ENCODE results near the gene ACP3. TPM values are rescaled to one million over a fixed set of nuclear protein-coding genes. Genes with fewer than 3 reads are reported as not detected.
A peak's percentile ranks its signal among the peaks of the same experiment; 100 is the strongest.
"Not testable (repeated sequence)": the region's sequence is repeated elsewhere in the genome, so short reads cannot be mapped to it uniquely, and the experiment has no call there.

ACP3 gene
- total RNA-seq, 1 donor from 2014 or later: 57.5 TPM

GRCh38 chr3:132368515-132368914 is 51.3 kb downstream of the ACP3 start:
- no peak for ATAC-seq

GRCh38 chr3:132368962-132369361 is 51.8 kb downstream of the ACP3 start:
- no peak for ATAC-seq

- ATAC-seq: not testable (repeated sequence)
These were observed 59.7 kb downstream of the ACP3 start for GRCh38 chr3:132376945-132377354.

DNA sequence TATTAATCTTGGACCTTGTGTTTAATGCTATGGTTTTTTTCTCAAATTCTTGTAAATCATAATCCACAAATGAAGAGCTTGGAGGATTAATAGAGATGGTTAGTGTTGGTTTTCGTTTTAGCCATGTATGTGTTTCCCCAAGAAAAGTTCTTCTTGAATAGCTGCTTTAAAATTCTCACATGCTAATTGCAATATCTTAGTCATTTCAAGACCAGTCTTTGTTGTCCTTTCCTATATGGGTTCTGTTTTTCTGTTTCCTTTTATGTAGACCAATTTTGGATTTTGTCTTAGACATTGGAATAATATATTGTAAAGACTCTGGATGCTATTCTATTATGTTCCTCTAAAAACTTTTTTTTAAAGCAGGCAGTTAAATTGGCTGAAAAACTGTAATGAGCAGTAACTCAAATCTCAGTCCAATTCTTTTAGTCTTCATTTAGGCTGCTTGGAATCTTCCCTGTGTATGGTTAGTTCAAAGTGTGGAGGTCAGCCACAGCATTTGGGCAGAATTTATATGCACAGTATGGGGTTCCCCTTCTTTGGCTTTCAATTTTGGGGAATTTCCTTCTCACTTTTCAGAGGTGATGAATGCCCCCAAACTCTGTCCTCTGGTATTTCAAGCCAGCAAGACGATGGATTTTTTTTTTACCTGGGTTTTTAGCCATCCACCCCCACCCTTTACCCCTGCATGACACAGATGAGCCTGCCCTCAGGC is 61.0 kb downstream of the ACP3 start:
- ATAC-seq: no peak

DNA sequence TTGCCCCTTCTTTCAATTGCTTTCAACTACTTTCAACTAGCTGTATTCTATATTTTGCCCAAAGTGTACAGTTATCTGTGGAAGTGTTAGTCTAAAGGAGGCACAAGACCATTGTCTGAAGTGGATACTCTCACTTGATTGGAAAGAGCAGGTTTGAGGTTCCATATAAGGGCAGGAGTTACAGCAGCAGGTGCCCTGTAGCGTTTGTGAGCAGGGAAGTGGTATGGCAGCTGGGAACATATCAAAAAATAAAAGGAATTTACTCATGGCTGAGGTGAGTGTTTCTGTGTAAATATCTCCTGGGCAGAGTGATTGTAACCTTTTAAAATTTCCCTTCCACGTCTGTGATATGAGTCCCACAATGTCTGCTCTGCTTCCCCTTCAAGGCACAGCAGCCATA is 61.6 kb downstream of the ACP3 start:
- no peak for ATAC-seq

DNA sequence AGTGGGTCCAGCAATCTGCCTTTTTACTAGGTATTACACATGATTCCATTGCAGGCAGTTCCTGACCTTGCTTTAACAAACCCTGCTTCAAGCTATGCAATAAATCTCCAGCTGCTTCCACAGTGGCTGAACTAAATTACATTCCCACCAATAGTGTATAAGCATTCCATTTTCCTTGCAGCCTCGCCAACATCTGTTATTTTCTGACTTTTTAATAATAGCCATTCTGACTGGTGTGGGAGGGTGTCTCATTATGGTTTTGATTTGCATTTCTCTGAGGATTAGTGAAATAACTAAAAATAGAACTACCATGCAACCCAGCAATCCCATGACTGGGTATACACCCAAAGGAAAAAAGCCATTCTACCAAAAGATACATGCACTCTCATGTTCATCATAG is 63.7 kb downstream of the ACP3 start:
- ATAC-seq: no peak

DNA sequence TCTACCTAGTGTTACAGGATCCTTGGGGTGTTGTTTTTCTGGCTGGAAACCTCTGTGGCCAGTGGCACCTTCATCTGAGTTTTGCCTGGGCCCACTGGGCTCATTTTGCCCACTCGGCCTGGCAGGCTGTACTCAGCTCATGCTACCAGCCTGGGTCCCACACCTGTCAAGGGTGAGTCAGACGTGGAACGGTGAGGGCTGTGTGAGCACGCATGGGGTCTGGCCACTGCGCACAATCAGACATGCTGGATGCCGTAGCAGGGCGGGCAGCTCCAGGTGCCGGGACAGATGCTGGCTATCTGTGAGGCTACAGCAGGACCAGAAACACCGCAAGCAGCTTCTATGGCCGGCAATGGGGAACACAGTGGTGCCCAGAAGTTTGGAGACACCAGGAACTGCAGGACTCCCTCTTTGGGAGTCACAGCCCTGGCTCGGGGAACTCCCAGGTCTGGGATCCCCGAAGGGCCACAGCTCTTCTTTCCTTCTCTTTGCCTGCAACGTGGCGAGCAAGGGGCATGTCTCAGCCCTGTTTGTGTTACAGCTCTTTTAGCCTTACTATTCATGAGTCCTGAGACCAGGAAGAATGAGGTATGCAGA is 64.2 kb downstream of the ACP3 start:
- ATAC-seq: no peak

DNA sequence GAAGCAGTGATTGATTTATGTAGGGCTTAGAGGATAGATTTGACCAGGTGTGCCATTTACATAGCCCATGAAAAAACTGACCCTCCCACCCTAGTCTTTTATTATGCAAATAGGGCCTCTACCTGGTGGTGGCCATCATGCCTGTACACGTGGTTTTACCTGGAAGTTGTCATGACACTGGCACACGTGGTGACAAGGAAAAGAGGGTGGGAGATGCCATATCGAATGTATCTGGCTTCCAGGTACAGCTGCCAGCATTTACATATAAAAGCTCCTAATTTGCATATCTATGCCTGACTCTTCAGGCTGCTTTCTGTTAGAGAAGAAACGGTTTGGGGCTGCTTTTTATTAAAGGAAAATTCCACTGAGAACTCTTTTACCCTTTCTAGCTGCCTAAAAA is 65.1 kb downstream of the ACP3 start:
- ATAC-seq: no peak

GRCh38 chr3:132382688-132383194 is 65.5 kb downstream of the ACP3 start:
- ATAC-seq: no peak

DNA sequence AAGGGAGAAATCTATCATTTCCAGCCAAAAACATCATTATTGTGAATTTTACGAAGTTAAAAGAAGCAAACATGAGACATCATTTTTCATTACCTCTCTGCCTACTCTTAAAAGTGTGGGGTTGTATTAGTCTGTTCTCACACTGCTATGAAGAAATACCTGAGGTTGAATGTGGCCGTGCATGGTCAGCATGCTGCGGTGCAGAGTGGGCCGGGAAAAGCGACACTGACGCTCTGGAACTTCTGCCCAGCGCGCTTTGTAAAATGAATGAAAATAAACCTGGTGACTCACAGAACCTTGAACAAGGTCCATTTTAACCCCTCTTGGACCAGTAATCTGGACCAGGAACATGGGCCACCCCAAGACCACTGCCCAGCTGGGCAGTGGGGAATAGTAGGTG is 69.1 kb downstream of the ACP3 start:
- ATAC-seq: no peak

GRCh38 chr3:132392675-132393074 is 75.5 kb downstream of the ACP3 start:
- ATAC-seq: not testable (repeated sequence)

DNA sequence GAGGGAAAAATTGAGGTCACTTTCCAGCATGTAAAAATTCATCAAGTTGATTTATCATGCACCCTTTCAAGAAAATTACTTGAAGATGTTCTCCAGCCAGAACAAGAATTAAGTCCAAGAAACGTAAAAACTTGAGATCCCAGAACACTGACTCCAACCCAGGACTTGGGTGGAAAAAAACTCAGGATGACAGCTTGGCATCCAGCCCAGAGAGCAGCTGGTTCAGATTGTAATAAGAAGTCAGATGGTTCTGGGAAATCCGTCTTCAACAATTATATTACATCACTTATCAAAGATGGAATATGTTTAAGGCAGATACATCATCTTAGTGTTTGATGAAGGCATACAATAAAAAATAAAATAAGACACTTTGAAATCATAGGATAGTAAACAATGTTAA is 77.1 kb downstream of the ACP3 start:
- no peak for ATAC-seq

DNA sequence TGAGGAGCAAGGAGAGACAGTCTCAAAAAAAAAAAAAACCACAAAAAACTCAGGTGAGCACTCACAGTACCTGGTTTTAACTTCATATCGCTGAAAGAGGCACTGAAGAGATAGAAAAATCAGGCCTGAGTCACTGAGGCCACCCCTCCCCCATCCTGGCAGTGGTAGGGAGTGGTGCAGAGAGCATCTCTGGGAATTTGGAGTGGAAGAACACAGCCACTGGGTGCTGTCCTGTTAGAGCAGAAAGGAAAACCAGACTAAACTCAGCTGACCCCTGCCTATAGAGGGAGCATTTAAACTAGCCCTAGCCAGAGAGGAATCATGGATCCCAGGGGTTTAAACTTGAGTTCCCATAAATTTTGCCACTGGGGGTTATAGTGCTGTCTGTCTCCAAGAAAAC is 77.9 kb downstream of the ACP3 start:
- ATAC-seq: no peak

- no peak for ATAC-seq
These were observed 79.0 kb downstream of the ACP3 start for GRCh38 chr3:132396255-132396654.

- not testable (repeated sequence) for ATAC-seq
These were observed 79.6 kb downstream of the ACP3 start for GRCh38 chr3:132396776-132397175.

DNA sequence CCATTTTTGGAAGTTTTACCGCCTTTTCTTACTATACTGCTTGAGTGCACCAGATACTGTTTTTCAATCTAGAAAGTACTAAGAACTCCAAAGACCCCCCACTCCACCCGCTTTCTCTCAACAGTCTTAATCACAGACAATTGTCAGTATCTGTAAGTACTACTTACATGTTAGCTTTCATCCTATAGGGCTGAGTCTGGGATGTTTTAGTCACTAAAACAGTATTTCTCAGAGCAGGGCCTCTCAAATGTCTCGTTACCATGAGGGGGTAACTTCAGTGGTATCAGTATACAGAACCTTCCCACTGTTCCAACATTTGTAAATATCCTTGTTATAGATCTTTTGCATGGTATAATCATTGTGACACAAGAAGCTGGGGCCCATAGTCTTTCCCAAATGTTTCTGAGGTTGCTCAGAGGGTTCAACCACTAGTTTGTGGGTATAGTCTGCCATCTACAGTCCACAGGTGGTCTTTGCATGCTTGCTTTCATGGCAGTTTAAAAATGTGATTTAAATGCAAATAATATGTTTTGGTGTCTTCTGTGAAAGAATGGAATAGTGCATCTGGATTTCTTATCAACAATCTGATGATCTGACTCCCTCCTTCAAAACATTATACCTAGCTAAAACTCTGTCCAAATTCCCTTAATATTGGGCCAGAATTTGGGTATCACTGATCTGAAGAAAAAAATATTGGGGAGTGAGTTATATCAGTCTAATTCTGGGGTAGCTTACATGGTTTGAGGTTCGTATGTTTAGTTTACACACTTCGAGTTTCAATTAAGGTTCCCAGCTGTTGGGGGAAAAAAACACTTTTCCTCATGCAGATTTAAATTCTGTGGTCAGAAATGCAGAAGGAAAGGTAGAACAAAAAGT is 82.1 kb downstream of the ACP3 start:
- ATAC-seq: peak; percentile 75

GRCh38 chr3:132401255-132401654 is 84.0 kb downstream of the ACP3 start:
- ATAC-seq: no peak

GRCh38 chr3:132404276-132404675 is 87.1 kb downstream of the ACP3 start:
- ATAC-seq: no peak

GRCh38 chr3:132405188-132405587 is 88.0 kb downstream of the ACP3 start:
- ATAC-seq: no peak

GRCh38 chr3:132405609-132406299 is 88.5 kb downstream of the ACP3 start:
- no peak for ATAC-seq

DNA sequence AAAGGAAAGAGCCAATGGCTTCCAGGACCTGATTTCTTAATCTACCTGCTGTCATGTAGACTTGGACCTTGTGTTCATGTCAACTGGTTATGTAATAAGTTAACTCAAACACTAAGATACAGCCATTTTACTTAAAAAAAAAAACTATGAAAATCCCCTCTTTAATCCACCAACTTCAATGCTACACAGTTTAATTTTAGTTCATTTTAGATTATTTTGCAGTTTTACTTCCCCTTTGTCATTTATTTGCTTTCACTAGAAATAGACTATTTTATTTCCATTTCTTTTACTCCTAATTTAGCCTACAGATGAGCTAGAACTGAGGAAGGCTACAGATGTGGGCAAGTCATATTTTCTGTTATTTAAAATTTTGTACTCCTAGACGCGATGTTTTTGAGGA is 89.4 kb downstream of the ACP3 start:
- no peak for ATAC-seq

DNA sequence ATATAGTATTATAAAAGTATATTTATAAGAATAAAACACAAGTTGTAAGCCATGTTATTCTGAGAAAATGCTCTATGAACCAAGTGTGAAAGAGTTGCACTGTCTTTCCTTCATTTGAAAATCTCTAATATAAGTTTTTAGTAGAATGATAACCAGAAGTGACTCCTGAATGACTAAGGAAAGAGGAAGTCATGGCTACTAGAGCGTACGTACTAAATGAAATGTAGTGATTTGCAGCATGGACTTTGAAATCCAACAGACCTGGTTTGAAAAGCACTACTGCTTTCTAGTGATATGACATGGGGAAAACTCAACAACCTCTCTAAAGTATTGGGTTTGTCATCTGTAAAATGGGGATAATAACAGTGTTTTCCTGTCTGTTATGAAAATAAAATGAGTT is 89.8 kb downstream of the ACP3 start:
- ATAC-seq: no peak

All from esophagus mucosa (tissue), 1 donor.